Rectal smooth muscle tissue (tissue), 1 donor: ENCODE data around the gene SMYD3.

Experiments used
- H3K27ac ChIP-seq: one replicate; pipeline ENCODE4 v1.7.0; 2013; ENCODE audit warnings: low read depth, low read length, inconsistent platforms
- H3K27me3 ChIP-seq: one replicate; pipeline ENCODE4 v1.7.0; 2013; ENCODE audit warnings: low read length; ENCODE audit not compliant: control insufficient read depth, insufficient read depth
- H3K36me3 ChIP-seq: one replicate; pipeline ENCODE4 v1.7.0; 2013; ENCODE audit warnings: low read length; ENCODE audit not compliant: control insufficient read depth, insufficient read depth
- H3K4me1 ChIP-seq: one replicate; pipeline ENCODE4 v1.7.0; 2013; ENCODE audit warnings: low read length; ENCODE audit not compliant: control insufficient read depth, insufficient read depth
- H3K4me3 ChIP-seq: one replicate; pipeline ENCODE4 v1.7.0; 2013; ENCODE audit warnings: low read length
- H3K9ac ChIP-seq: one replicate; pipeline ENCODE4 v1.7.0; 2013; ENCODE audit warnings: low read length

The SMYD3 gene

DNA sequence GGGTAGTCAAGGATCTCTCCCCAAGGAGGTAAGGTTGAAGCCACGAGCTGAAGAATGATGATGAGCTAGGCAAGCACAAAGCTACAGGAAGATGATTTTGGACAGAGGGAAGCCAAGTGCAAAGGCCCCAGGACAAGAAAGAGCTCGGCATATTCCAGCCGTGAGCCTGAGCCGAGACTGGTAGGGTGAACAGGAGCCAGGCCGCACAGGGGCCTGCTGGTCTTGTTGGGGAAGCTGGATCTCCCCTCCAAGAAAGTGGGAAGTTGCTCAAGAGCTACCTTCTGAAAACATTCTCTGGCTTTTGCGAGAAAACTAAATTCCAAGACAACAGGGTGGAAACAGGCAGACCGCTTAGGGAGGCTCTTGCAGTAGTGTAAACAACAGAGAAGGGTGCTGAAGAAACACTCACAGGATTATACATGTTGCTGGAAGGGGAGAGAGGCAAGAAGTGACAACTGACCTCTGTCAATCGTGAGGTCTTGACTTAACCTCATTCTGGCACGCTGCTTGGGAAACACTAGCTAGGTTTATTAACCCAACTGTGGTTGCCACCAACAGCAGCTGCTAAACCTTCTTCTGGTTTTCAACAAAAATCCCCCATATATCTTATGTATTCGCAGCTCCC is 625.2 kb downstream of the SMYD3 start:
- no peaks in the 10 kb centered on the region for H3K36me3 ChIP-seq
- H3K27me3 ChIP-seq, result no peaks in the 10 kb centered on the region
- H3K4me1 ChIP-seq, result no peaks in the 10 kb centered on the region
- no peak overlapping the region for H3K27ac ChIP-seq
- no peak overlapping the region for H3K4me3 ChIP-seq
- no peak overlapping the region for H3K9ac ChIP-seq

DNA sequence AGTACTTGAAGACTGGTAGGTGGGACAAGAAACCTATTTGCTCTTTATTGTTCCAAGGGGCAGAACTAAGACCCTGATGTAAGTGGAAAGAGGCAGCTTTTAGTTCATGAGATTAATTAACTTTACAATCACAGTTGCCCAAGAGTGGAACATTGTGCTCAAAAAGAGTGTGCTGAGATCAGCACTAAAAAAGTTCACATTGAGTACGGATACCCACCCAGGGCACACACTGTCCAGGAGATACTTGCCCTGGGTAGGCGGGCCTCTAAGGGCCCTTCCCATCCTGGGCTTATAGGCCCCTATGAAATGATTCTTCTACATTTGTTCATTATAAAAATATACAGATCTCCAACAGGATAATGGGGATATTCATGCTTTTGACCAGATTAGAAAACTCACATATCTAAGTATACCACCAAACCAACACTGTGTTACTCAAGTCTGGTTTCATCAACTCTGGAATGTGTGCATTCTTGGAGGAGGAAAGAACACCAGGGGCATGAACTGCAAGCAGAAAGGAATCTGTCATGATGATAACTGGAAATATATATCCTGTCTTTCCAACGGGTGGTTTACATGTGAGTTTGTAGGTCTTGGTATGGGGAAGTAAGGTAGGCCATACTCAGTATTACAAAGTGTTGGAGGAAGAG is 626.2 kb downstream of the SMYD3 start:
- H3K4me3 ChIP-seq, result no peak overlapping the region
- no peaks in the 10 kb centered on the region for H3K36me3 ChIP-seq
- no peaks in the 10 kb centered on the region for H3K4me1 ChIP-seq
- no peak overlapping the region for H3K27ac ChIP-seq
- no peak overlapping the region for H3K9ac ChIP-seq
- H3K27me3 ChIP-seq, result no peaks in the 10 kb centered on the region

DNA sequence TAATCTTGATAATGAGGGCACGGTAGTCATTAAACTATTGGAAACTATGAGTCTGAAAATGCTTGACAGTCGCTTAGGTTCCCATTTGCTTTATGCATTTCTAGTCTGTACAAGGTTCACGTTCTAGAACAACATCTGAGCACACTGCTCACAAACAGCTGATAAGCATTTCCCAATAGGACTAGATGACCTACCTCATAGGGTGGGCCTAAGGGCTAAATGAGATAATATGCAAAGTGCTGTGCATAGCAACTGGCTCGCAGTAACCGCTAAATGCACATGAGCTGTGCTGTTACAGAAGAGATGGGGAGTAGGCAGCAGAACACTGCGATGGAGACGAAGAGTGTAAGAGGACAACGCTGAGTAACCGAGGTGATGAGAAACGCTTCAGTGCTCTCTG is 628.0 kb downstream of the SMYD3 start:
- Histone ChIP-seq H3K36me3 (no peaks in the 10 kb centered on the region), H3K4me3 (no peak overlapping the region), H3K4me1 (peaks cover 12% of the 10 kb centered on the region), H3K9ac (no peak overlapping the region), H3K27ac (no peak overlapping the region), H3K27me3 (no peaks in the 10 kb centered on the region)

DNA sequence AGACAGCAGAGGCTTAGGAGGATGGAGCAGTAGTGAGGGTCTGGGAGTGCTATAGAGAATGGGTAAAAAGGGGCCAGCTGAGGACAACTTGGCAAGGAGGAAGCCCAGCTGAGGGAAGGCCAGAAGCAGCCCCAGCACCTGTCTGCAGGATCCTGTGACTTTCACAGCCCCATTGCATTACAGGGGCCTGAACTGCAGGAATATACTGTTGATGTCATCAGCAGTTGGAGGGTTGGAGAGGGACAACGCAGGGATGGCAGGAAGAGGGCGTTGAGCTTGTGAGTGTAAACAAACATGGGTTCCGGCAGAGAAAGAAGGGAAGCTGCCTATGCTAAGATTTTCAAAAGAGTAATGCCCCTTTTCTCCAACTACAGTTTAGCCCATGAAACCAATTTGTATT is 628.5 kb downstream of the SMYD3 start:
- Histone ChIP-seq H3K9ac (no peak overlapping the region), H3K36me3 (no peaks in the 10 kb centered on the region), H3K27me3 (no peaks in the 10 kb centered on the region), H3K4me3 (no peak overlapping the region), H3K4me1 (peaks cover 12% of the 10 kb centered on the region), H3K27ac (no peak overlapping the region)

DNA sequence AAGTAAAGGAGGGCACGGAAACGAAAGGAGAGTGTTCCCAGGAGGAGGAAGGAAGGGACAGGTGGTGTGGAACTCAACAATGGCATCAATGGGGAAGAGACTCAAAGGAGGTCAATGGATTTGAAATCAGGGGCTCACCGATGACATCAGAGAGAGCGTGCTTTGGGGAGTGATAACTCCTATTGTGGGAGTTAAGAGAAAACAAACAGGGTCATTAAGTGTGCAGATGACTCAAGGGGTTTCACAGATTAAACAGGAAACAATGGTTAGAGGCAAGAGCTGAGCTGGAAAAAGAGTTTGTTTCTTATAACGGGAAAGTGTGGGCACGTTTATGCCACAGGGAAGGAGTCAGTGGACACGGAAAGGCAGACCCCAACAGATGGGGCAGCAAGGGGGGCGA is 629.1 kb downstream of the SMYD3 start:
- Histone ChIP-seq H3K4me1 (peaks cover 12% of the 10 kb centered on the region), H3K27ac (no peak overlapping the region), H3K36me3 (no peaks in the 10 kb centered on the region), H3K27me3 (no peaks in the 10 kb centered on the region), H3K4me3 (no peak overlapping the region), H3K9ac (no peak overlapping the region)

DNA sequence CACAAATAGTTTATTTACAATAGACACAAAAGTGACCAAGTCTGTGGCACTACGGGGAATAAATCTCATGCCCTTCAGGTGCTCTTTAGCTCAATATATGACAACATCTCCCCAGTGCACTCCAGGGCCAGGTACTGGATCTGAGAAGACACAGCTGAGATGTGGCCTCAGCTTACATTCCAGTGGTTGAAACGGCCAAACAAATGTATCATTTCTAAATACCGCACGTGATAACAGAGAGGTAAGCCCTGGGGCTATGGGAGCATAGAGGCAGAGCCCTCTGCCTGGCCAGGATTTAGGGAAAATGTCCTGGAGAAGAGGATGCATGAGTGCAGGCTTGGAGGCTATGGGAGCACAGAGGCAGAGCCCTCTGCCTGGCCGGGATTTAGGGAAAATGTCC is 630.5 kb downstream of the SMYD3 start:
- H3K4me3 ChIP-seq, result no peak overlapping the region
- no peaks in the 10 kb centered on the region for H3K27me3 ChIP-seq
- no peak overlapping the region for H3K9ac ChIP-seq
- peaks cover 12% of the 10 kb centered on the region for H3K4me1 ChIP-seq
- H3K36me3 ChIP-seq, result no peaks in the 10 kb centered on the region
- H3K27ac ChIP-seq, result no peak overlapping the region

DNA sequence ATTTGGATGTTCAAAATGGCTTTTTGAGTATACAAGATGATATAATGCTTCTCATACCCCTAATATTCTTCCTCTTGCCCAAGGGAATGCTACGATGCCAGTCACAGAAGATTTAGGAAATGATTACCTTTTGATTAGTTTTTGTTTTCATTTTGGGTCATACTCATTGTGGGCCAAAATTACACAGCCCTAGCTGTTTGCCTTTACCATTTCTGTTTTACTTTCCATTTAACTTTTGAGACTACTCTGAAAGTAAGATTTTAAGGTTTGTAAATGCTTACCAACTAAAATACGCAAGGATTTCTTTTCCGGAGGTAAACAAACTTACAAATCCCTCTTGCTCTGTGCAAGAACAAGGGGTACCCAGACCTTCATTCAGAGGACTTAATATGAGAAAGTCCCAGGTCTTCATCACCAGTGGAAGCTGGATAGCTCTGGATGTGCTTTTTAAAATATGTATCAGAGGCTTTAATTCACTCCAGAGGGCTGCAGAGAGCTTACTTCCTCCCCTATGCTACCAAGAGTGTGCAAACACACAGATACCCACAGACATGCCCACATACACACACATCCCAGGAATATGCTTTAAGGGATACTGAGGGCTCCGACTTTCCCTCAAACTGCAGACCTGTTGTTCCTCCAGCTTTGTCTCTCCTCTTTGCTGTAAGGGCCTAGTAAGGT is 631.4 kb downstream of the SMYD3 start:
- H3K36me3 ChIP-seq, result no peaks in the 10 kb centered on the region
- no peaks in the 10 kb centered on the region for H3K27me3 ChIP-seq
- no peak overlapping the region for H3K4me3 ChIP-seq
- peaks cover 12% of the 10 kb centered on the region for H3K4me1 ChIP-seq
- no peak overlapping the region for H3K9ac ChIP-seq
- no peak overlapping the region for H3K27ac ChIP-seq

DNA sequence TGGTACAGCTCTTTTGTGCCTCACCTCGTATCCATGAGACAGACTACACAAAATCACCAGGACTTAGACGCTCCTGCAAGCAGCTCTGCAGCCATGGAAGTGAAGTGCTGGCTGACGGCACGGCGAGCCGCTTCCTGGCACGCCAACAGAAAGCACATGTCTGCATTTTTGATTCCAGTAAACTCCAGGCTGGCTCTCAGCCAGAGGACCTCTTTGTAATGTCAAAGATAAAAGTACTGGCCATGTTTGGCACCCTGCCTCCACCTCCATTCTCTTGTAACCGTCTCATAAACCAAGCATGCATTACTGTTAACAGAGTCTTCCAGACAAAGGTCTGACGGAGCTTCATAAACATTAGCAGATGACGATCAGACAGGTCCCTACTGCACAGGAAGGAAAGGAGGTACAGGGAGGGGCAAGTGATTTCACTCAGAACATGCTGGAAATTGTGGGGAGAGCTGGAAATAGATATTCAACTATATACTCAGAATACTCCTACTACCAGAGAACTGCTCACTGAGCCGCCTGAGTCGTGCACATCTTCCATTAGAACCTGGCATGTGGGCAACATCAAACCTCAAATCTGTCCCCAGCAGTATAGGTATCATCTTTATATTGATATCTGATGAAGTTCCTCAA is 632.0 kb downstream of the SMYD3 start:
- Histone ChIP-seq H3K4me1 (peaks cover 12% of the 10 kb centered on the region), H3K27ac (no peak overlapping the region), H3K9ac (no peak overlapping the region), H3K27me3 (no peaks in the 10 kb centered on the region), H3K4me3 (no peak overlapping the region), H3K36me3 (no peaks in the 10 kb centered on the region)

DNA sequence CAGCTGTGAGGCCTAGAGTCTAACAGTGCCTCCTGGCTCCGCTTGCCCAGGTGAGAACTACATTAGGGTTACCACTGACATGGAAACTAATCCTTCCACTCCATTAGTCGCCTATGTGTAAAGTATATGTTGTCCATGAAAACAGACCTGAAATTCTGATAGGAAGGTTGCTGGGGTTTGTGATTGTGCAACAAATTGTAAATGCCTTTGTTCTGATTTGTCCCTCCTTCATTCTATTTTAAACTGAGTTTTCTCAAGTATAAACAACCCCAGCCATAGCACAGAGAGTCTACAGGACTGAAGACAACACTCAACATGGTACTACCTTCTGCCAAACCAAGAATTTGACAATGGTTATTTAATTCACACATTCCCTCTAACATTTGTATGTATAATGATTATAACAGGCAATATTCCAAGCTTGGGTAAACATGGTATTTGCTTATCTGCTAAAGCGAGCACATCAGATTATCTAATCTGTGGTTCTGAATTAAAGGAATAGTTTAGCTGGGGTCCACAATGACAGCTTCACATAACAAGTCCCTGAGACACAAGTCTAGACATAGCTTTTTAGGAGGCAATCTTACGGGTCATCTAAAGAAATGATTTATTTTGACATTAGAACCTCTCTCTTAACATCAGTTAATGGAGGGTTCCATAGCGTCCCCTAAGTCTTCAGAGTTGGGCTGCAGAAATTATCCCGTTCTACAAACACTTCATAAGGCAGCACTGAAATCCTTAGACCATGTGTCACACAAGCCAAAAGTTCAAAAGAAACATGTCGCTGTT is 633.0 kb downstream of the SMYD3 start:
- Histone ChIP-seq H3K4me3 (no peak overlapping the region), H3K27ac (no peak overlapping the region), H3K4me1 (peaks cover 12% of the 10 kb centered on the region), H3K9ac (no peak overlapping the region), H3K27me3 (no peaks in the 10 kb centered on the region), H3K36me3 (no peaks in the 10 kb centered on the region)

DNA sequence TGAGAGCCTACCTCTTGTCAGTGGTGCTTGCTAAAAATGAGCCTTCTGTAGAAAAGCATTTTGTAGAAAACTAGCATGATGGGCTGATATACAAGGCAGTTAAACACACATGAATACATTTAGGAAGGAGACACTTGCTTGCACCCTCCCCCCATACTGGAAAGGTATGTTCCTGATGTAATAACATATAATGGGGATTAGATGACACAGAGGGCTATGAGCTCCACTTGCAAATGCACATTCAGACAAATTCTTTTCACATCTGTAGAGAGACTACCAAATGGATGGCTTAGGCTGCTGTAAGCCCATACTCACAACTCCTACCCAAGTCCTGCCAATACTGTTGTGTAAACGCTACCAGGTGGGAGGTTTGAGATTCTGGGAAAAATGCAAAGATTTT is 634.0 kb downstream of the SMYD3 start:
- Histone ChIP-seq H3K27ac (no peak overlapping the region), H3K9ac (no peak overlapping the region), H3K36me3 (no peaks in the 10 kb centered on the region), H3K27me3 (no peaks in the 10 kb centered on the region), H3K4me3 (no peak overlapping the region), H3K4me1 (peaks cover 12% of the 10 kb centered on the region)

DNA sequence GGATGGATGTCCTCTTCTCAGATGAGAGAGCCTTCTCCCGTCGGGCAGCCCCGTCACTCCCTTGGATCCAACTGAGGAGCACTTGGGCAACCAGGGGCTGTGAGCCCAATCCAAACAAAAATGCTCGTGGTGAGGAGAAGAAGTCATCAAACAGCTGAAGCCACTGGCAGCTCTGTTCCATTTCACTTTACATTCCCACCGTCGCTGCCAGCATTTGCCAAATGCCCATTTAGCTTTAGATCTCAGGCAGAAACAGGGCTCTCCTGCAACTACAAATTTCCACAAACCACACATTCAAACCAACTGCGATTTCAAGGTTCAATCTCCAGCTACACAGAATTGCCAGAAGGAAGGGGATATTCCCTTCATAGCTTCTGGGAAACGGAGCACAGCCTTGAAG is 634.6 kb downstream of the SMYD3 start:
- peaks cover 12% of the 10 kb centered on the region for H3K4me1 ChIP-seq

DNA sequence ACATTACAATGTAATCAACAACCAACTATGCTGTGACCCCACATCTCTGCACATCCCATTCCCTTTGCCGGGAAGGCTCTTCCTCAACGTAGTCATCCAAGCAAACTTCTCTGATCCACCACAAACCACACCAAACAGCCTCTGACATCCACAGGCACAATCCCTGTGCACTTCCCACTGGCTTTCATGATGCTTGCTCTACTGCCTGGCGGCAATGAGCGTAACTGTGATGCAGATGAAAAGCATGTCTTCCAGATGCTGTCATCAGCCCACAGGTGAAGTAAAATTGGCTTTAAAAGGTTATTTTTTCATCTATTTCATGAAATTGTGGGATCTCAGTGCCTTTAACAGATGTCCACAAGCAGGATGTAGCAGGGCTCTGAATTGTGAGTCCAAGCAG is 635.2 kb downstream of the SMYD3 start:
- Histone ChIP-seq H3K36me3 (no peaks in the 10 kb centered on the region), H3K4me3 (no peak overlapping the region), H3K27me3 (no peaks in the 10 kb centered on the region), H3K9ac (no peak overlapping the region), H3K27ac (no peak overlapping the region), H3K4me1 (peaks cover 12% of the 10 kb centered on the region)

More for the DNA sequence above, 634.6 kb downstream of the SMYD3 start:
- Histone ChIP-seq H3K4me3 (no peak overlapping the region), H3K27ac (no peak overlapping the region), H3K27me3 (no peaks in the 10 kb centered on the region), H3K36me3 (no peaks in the 10 kb centered on the region), H3K9ac (no peak overlapping the region)
